Lower leg skin (tissue), 3 donors: ENCODE data around the gene SPPL2B.

ENCODE experiments used
- CTCF ChIP-seq, 3 donors: fragments of 450-650 bp; IDR thresholded peaks; one replicate each; pipeline ENCODE4 v1.5.1; 2016; ENCODE audit warnings: antibody characterized with exemption in 3 of 3, mild to moderate bottlenecking in 3 of 3, moderate library complexity in 2 of 3
- POLR2A ChIP-seq, 2 donors: fragments of 450-650 bp; IDR thresholded peaks; one replicate each; pipeline ENCODE4 v1.6.1; 2016 to 2017; ENCODE audit warnings: antibody characterized with exemption in 2 of 2, mild to moderate bottlenecking in 1 of 2, moderate library complexity in 1 of 2

- TF ChIP-seq CTCF (IDR thresholded peaks at IDR 0.05) (no peak), POLR2A (IDR thresholded peaks at IDR 0.05) (no peak)
Measured at GRCh38 chr19:2291185-2291751, 37.2 kb upstream of the SPPL2B start.
